RCC 7860 (cell line): ENCODE results near the gene COPS9.

Experiments
- DNase-seq: peaks from one replicate; pipeline ENCODE4 v3.0.0-alpha.2; 2015; ENCODE audit warnings: low spot score
- FAIRE-seq: peaks from 2 replicates; lab custom pipeline; 2012; peaks lifted over from hg19 to GRCh38; lab: Jason Lieb, UNC

Gene COPS9

DNA sequence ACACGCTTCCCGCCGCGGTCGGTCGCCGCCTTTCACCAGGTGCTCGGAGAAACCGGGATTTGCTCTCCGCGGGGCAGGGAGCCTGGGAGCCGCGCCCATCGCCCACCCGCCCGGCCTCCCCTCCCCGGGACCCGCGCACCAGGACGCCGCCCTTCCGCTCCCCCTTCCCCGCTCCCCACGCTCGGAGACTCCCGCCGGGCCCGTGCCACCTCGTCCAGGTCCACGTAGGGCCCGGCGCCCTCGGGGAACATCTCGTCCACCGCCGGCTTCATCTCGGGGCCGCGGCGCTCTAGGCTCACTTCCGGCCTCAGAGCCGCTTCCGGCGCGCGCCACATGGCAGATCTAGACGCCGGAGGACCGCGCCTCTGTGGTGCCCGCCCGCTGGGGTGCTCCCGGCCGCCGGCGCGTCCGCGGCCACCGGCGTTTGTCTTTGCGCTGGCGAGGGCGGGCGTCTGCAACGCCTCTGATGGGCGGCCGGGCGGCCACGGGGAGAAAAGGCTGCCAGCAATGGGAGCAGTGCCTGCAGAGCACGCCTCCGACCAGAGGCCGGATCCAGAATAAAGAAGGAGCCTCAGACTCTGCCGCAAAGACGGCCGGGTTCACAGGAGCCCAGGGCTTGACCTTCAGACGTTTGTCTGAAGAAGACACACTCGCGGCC, at the start of gene COPS9:
TSS of gene COPS9 (minus strand) at position 293 of the 658 bp plus-strand sequence. CDS start at position 272, 21 bp downstream.
- DNase-seq (peak; percentile 70), FAIRE-seq (no peak)

DNA sequence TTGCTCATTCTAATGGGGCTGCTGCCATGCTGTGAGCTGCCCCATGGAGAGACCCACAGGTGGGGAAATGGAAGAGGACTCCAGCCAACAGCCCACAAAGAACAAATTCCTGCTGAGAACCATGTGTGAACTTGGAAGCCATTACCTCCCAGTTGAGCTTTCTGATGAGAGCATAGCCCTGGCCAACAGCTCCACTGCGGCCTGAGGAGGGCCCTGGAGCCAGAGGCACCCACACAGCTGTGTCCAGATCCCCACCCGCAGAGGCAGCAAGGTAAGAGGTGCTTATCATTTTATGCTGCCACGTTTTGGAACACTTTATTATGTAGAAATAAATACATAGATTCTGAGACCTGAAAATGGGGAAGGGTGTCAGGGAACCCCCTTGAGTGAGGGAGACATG, 48.6 kb upstream of the COPS9 start:
- no peak for DNase-seq
- FAIRE-seq, result no peak

DNA sequence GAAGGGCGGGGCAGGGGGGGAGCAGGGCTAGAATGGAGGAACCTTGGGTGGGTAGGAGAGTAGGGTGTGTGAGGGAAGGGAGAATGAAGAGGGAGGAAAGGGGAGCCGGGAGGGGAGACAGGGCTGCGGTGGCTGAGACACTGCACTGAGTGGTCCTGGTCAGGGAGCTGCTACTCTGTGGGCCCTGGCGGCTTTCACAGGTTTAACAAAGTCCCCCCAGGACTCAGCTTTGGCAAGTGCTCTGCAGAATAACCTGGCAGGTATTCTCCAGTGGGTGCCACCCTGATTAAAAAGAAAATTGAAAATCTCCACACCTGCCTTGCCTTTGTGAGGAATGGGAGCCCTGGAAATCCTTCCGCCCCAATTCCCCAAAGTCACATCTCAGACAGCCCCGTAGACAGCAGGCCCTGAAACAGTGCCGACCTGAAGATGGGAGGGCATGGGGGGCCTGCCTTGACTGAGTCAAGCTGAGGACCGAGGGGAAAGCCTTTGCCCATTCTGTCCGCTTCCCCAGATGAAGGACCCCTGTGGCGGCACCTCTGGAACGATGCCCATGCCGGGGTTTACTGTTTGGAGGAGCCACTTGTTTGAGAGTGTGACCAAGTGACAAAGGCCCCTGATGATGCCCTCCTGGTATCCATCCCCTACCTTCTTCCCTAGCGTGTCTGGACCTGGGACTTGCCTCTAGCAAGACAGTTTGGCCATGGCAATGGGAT, 47.9 kb upstream of the COPS9 start:
- DNase-seq (no peak), FAIRE-seq (no peak)

DNA sequence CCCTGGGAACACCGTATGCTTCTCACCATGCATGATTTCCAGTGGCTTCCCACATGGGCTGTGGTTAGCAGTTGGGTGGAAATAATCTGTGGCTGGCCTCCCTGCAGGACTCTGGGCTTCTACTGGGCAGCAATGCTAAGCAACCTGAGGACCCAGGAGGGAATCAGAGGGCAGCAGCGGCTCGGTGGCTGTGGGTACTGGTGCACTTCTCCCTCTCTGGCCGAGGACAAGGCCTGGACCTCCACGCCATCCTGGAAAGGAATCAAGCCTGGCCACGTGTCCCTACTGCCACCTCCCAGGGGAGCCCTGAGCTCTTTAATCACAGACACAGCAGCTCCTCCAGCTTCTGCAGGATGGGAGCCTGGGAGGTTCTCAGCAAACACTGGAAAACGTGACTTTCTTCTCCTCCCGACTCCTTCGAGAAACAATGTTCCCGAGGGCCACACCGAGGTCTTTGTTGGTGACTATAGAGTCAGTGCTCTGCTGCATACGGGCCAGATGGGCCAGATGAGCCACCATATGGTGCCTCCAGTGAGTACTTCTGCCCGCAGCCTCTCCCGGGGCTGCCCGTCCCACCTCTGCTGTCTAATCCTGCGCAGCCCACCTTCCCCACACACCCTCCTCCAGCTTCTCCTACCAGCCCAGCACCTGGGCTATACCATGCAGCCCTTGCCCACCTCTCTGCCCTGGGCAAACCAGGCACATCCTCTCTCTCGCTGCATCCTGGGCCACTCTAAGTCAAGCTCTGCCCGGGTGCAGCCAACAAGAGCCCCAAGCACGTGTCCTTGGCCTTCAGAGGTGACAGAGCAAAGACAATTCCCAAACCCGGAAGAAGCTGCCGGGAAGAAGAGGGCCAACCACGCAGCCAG, 47.1 kb upstream of the COPS9 start:
- FAIRE-seq (no peak), DNase-seq (no peak)

DNA sequence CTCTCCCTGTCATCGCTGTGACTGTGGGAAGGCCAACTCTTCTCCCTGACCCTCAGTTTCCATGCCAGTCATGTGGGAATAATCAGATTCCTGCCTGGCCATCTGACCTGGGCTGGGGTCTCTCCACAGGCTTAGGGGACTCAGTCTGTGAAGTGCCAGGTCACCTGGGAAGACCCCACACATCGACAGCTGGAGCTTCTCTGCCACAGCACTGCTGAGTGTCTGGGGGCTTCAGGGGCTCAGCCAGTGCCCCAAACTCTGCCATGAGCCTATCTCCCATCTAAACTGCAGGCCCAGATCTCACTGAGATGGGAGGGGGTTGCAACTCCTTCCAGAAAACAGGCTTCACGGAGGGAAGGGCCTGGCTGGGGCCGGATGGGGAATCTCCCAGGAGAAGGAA, 46.4 kb upstream of the COPS9 start:
- FAIRE-seq (no peak), DNase-seq (no peak)

DNA sequence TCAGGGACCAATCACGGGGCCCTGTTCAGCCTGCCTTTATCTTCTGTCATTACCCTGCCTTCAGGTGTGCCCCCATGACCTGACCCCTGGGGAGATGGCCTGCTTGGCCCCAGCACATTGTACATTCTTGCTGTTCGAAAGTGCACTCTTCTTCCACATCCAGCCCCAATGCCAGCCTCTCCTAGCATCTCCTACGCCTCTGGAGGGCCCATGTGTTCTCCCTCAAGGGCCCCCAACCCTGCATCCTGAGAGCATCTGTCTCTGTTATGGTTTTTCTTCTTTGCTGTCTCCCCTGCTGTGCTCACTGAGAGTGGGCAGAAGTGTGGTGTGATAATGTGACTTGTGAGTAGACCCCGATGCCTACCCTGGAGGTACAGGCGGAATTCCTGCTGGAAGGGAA, 45.9 kb upstream of the COPS9 start:
- no peak for FAIRE-seq
- DNase-seq, result no peak

DNA sequence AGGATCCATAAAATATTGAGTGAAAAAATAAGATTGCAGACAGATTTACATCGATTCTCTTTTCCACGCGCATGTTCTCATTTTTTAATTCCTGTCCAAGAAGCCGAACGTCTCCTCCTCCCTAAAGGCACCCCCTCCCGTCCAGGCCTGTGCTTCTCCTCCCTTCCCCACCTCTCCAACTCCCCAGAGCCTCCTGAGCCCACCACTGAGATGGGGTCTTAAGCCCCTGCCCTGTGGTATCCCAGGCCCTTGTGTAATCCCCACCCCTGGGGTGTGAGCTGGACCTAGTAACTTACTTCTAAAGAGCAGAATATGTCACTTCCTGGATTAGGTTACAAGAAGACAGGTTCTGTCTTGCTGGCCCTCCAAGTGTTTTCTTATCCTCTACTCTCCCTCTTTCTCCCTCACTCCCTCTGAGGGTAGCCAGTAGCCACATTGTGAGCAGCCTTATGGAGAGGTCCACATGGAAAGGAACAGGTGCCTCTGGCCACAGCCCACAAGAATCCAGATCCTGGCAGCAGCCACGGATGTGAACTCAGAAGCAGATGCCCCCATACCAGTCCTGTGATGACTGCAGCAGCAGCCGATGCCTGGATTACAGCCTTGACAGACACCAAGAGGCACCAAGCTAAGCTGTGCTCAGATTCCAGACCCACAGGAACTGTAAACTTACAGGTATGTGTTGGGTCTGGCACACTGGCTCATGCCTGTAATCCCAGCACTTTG, 44.0 kb upstream of the COPS9 start:
- DNase-seq, result no peak
- FAIRE-seq, result no peak

DNA sequence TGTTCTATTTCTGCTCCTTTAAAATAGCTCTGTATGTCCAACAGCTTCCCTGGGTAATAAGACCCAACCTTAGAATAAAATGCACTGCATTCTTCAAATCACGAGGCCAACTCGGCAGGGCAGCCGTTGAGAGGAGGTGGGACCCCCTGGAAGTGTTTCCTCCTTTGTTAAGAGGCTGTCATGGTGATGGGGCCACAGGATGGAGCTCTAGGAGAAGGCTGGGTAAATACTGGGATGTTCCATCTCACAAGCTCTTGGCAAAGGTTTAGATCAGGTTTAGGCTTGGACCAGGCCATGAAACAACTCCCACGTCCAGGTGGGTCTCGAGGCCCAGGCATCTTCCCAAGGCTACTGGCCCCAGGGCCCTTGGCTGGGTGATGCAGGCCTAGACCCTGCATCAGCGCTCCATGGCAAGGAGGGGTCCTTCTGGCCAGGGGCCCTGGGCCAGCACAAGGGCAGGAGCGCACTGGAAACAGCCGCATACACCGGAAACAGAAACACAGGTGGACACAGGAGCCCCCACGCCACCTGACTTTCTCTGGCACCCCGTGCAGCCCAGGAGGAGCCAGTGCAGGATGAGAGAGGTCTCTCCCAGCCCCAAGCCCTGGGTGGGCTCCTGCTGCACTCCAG, 43.2 kb upstream of the COPS9 start:
- FAIRE-seq (no peak), DNase-seq (no peak)

DNA sequence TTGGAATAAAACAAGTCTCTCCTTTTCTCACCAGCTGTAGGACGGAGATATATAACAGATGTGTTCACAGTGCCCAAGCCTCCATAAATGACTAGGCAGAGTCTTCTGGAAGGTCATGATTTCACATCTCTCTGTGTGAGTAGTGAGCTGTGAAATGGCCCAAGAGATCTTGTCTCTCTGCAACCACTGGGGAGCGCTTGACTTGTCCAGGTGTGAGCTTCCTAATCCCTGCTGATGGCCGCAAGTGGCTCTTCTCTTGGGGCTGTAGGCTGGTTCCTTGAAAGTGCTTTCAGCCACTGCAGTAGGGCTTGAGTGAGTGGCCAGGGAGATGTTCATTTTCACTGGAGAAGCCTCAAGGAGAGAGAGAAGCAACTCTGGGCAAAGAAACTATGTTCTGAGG, 42.5 kb upstream of the COPS9 start:
- FAIRE-seq, result no peak
- no peak for DNase-seq

DNA sequence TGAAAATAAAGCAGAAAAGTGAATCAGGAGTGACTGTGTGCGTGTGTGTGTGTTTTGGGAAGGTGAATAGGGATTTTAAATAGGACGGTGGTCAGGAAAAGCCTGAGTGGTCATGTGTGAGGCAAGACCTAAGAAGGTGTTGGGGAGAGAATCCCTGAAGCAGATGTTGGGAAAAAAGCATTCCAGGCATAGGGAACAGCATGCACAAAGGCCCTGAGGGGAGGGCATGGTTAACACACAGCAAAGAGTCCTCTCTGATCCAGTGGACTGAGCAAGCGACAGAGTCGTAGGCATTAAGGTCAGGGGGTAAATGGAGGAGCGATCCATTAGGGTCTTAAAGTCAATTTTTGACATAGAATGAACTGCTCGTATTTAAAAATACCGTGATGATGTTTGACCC, 38.4 kb upstream of the COPS9 start:
- DNase-seq, result no peak
- FAIRE-seq, result no peak

DNA sequence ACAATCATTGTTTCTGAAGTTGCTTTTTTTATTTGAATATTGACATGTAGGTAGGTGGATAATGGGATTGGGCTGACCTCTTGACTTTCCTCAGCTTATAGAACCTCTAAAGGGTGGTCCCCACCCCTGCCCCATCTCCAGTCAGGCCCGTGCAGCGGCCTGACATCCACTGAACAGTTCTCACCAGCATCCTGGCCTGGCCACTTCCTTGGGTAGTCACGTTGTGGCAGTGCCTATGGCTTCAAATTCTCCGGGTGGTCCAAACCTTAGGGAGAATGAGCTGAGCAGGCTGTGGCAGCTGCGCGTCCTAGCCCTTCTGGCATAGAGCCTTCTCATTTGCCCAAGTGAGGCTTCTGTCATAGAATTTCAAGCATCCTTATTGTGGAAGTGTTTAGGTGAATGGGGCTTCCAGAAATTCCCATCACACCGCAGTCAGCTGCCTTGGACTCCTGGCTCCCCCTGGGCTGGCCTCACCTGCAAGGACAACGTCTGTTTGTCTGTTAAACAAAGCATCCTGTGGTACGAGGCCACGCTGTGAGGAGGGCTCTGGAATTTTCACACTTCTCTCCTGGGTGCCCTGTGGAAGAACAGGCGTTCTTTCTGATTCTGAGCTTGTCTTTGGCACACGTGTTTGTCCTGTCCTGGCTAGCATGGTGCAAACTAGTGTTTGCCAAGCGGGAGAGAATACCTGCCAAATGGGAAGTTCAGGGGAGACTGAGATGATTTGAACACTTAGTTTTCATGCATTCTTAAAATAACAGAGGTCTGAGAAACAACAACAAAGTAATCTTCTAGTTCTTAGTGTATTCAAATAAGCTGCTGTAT, 36.2 kb upstream of the COPS9 start:
- no peak for FAIRE-seq
- DNase-seq, result no peak

DNA sequence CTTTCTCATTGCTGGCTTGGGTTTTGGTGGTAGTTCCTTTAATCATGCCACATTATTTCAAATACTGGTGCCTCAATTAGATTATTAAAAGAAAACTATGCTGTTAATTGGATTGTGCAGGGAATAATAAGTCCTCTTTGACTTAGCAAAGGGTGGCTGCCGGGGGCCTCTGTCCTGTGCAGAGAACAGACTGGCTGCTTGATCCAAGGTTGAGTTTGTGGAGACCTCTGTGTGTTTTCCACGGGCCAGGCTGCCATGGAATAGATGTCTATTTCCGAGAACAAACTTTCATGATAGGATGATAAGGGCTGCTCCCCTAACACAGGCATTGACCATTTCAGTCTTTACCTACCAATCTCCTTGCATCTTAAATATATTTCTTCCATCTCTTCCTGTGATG, 34.8 kb upstream of the COPS9 start:
- FAIRE-seq (no peak), DNase-seq (no peak)

DNA sequence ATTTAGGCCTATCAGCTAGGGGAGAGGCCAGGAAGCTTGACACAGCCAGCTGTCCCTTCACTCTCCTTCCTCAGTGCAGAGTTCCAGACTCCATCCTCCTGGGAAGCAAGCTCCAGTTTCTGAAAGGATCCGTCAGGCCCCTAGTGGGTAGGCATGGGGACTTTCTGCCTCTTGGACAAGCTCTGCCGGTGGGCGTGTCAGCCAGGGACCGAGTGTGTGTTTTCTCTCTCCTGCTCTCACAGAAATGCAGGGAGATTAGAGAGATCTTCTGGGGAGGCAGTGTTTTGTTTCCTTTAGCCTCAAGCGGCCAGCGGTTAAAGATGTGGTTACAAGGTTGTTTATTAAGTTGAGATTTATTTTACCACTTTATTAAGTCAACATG, 34.2 kb upstream of the COPS9 start:
- FAIRE-seq, result no peak
- DNase-seq, result no peak

DNA sequence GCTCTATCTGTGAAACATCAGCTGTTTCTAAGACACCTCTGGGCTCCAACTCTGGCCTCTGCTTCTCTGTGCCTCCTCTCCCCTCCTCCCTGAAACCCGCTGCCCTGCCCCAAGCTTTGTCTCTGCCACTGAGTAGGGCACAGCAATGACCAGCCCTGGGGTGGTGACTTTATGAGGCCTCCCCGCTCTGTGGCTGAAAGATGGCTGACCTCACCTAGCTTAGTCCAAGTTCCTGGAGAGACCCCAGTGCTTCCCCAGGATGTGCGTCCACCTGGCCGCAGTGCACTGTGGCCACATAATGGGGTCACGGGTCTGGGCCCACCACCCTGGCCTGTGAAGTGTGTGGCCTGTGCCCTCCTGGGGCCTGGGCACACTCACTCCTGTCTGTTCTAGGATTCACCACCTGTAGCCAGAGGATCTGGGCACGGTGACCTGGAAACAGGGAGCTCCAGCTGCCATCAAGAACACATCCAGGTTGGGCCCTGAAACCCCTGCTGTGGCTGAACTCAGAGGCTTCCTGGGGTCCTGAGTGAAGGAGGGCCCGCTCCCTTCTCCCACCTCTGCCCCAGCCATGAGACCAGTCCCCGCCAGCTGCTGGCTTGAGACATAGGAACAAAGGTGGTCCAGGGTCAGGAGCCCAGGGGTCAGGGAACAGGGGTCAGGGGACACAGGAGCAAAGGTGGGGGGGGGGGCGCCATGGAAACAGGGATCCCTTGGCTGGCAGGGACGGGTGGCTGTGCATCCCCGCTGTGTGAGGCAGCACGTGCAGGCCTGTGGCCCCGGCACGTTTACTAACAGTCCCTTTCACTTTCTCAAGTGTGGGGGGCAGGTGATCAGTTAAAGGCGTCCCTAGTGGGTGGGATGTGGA, 33.6 kb upstream of the COPS9 start:
- DNase-seq (no peak), FAIRE-seq (no peak)

DNA sequence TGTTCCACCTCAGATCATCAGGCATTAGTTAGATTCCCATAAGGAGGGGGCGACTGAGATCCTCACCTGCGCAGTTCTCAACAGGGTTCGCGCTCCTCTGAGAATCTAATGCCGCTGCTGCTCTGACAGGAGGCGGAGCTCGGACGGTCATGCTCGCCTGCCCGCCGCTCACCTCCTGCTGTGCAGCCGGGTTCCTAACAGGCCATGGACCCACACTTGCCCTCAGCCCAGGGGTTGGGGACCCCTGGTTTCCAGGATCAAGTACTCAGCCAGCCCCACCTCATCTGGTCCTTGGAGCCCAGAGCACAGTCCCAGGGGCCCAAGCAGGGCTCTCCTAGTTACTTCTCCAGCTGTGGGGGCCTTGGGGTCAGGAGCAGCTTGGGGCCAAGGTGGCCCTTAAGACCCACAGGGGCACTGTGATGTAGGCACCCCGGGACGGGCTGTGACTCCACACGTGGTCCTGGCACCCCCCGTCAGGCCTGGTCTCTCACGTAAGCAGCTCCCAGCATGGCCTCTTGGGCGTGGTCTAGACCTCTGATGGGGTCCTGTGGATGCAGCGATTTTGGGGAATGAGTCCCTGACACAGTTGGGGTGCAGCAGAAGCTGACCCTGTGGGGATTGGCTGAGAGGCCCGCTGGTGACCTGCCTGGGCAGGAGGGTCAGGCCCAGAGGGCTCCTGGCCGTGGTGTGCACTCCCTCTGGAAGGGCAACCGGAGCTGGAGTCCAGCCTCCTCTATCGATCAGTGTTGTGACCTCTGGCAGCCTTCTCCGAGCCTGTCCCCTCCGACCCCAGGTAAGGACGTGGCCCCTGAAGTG, 32.6 kb upstream of the COPS9 start:
- FAIRE-seq (no peak), DNase-seq (no peak)

DNA sequence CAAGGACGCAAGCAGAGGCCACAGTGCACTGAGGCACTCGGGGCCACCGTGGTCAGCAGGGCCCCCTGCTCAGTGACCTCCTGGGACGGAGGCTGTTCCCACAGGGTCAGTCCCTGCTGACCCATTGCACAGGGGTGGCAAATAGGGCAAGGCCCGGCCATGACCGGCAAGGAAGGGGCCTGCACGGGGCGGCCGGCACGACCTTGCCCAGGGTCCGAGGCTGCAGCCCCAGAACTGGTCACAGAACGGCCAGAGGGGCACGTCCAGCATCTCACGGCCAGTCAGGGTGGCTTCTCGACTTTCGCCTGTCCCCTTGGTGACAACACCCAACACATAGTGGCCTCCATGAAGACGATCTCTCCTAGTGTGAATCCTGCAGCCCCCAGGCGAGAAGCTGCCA, 31.9 kb upstream of the COPS9 start:
- FAIRE-seq, result no peak

DNA sequence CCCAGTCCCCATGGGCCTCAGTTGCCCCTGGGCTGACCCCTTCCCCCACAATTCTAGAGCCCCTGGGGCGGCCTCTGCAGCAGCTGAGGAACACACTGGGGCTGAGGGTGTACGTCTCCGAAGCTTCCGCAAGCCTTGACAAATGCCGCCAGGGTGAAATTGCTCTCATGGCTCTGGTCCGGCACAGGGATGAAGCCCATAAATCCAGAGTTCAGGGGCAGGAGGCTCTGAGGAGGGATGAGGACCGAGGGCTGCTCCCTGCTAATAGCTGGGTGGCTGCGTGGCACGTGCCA, 31.4 kb upstream of the COPS9 start:
- no peak for FAIRE-seq

More for the DNA sequence above, 31.9 kb upstream of the COPS9 start:
- no peak for DNase-seq

More for the DNA sequence above, 31.4 kb upstream of the COPS9 start:
- DNase-seq, result no peak
